Chondrocyte (in vitro differentiated cells): Measurements from ENCODE around the gene MXRA5. TPM values are rescaled to one million over a fixed set of nuclear protein-coding genes. Genes with fewer than 3 reads are reported as not detected.
A peak's percentile ranks its signal among the peaks of the same experiment; 100 is the strongest.

Experiments used
- DNase-seq: peaks from one replicate; pipeline ENCODE4 v3.0.0; 2021; ENCODE audit warnings: mixed read lengths, low spot score
- H3K27ac Mint-ChIP-seq: one replicate; pipeline ENCODE4 v1.8.0; 2021; ENCODE audit warnings: mild to moderate bottlenecking, moderate library complexity, mixed read lengths; ENCODE audit not compliant: unreplicated experiment
- H3K27me3 Mint-ChIP-seq: 2 replicates; pipeline ENCODE4 v1.8.0; 2021; ENCODE audit warnings: low read depth, mixed read lengths
- H3K36me3 Mint-ChIP-seq: 2 replicates; pipeline ENCODE4 v1.8.0; 2021; ENCODE audit warnings: low read depth, mixed read lengths
- H3K4me1 Mint-ChIP-seq: 2 replicates; pipeline ENCODE4 v1.8.0; 2021; ENCODE audit warnings: low read depth, mild to moderate bottlenecking, mixed read lengths
- H3K4me3 Mint-ChIP-seq: one replicate; pipeline ENCODE4 v1.8.0; 2021; ENCODE audit warnings: mild to moderate bottlenecking, moderate library complexity, mixed read lengths; ENCODE audit not compliant: unreplicated experiment
- H3K9me3 Mint-ChIP-seq: 2 replicates; pipeline ENCODE4 v1.8.0; 2021; ENCODE audit warnings: low read depth, mixed read lengths
- CTCF ChIP-seq: fragments of 200-600 bp; sonication (generic); IDR thresholded peaks from 2 replicates; pipeline ENCODE4 v1.5.0; 2021; ENCODE audit warnings: antibody characterized with exemption, mild to moderate bottlenecking, moderate library complexity
- total RNA-seq: library from RNA; stranded (reverse); gene quantifications from 3 replicates; pipeline ENCODE4 v1.2.1, GENCODE V29; 2021

Gene MXRA5
- total RNA-seq, 1 donor from 2014 or later, result 26.4 TPM

- no peaks in the 10 kb centered on the region for H3K36me3 Mint-ChIP-seq
- H3K27ac Mint-ChIP-seq, result peak overlapping the region; percentile 94
- no peaks in the 10 kb centered on the region for H3K27me3 Mint-ChIP-seq
- H3K4me3 Mint-ChIP-seq, result peak overlapping the region; percentile 13
- peaks cover 47% of the 10 kb centered on the region for H3K4me1 Mint-ChIP-seq
- H3K9me3 Mint-ChIP-seq, result peaks cover 8% of the 10 kb centered on the region
- TF ChIP-seq CTCF, result no peak
- no peak for DNase-seq
These were observed 83.6 kb downstream of the MXRA5 start for GRCh38 chrX:3262901-3263300.
